Neural crest cell (in vitro differentiated cells): Measurements from ENCODE around the gene TRIM43B. TPM values are rescaled to one million over a fixed set of nuclear protein-coding genes. Genes with fewer than 3 reads are reported as not detected.
"Not testable (repeated sequence)": the region's sequence is repeated elsewhere in the genome, so short reads cannot be mapped to it uniquely, and the experiment has no call there.

Experiments
- DNase-seq: peaks from one replicate; pipeline ENCODE4 v3.0.0; 2021; ENCODE audit warnings: low read depth, mixed read lengths, low spot score
- H3K27ac Mint-ChIP-seq: one replicate; pipeline ENCODE4 v1.8.0; 2021; ENCODE audit warnings: mild to moderate bottlenecking, mixed read lengths; ENCODE audit not compliant: unreplicated experiment
- H3K27me3 Mint-ChIP-seq: 2 replicates; pipeline ENCODE4 v1.8.0; 2021; ENCODE audit warnings: low read depth, mild to moderate bottlenecking, mixed read lengths
- H3K36me3 Mint-ChIP-seq: 2 replicates; pipeline ENCODE4 v1.8.0; 2021; ENCODE audit warnings: low read depth, mild to moderate bottlenecking, mixed read lengths
- H3K4me1 Mint-ChIP-seq: 2 replicates; pipeline ENCODE4 v1.8.0; 2021; ENCODE audit warnings: mixed read lengths
- H3K4me3 Mint-ChIP-seq: one replicate; pipeline ENCODE4 v1.8.0; 2021; ENCODE audit warnings: mild to moderate bottlenecking, mixed read lengths
- H3K9me3 Mint-ChIP-seq: 2 replicates; pipeline ENCODE4 v1.8.0; 2021; ENCODE audit warnings: mixed read lengths
- total RNA-seq: library from RNA; stranded (reverse); gene quantifications from 2 replicates; pipeline ENCODE4 v1.2.1, GENCODE V29; 2021

Gene TRIM43B
- total RNA-seq, 1 donor from 2014 or later, result not detected

- not testable (repeated sequence) for H3K36me3 Mint-ChIP-seq, H3K4me3 Mint-ChIP-seq, DNase-seq, H3K4me1 Mint-ChIP-seq, H3K27me3 Mint-ChIP-seq, H3K27ac Mint-ChIP-seq, H3K9me3 Mint-ChIP-seq
These were observed 21.3 kb downstream of the TRIM43B start for GRCh38 chr2:95463292-95463691.

- H3K4me1 Mint-ChIP-seq, DNase-seq, H3K9me3 Mint-ChIP-seq, H3K4me3 Mint-ChIP-seq, H3K36me3 Mint-ChIP-seq, H3K27me3 Mint-ChIP-seq, H3K27ac Mint-ChIP-seq: not testable (repeated sequence)
These were observed 39.2 kb downstream of the TRIM43B start for GRCh38 chr2:95445317-95445716.

- not testable (repeated sequence) for H3K9me3 Mint-ChIP-seq, H3K4me1 Mint-ChIP-seq, DNase-seq, H3K4me3 Mint-ChIP-seq, H3K27me3 Mint-ChIP-seq, H3K36me3 Mint-ChIP-seq, H3K27ac Mint-ChIP-seq
These were observed 42.0 kb downstream of the TRIM43B start for GRCh38 chr2:95442474-95443099.

- not testable (repeated sequence) for H3K27ac Mint-ChIP-seq, DNase-seq, H3K36me3 Mint-ChIP-seq, H3K4me1 Mint-ChIP-seq, H3K9me3 Mint-ChIP-seq, H3K27me3 Mint-ChIP-seq, H3K4me3 Mint-ChIP-seq
These were observed 48.7 kb downstream of the TRIM43B start for GRCh38 chr2:95435872-95436209.

GRCh38 chr2:95435162-95435871, 49.2 kb downstream of the TRIM43B start:
- not testable (repeated sequence) for H3K9me3 Mint-ChIP-seq, H3K36me3 Mint-ChIP-seq, H3K27ac Mint-ChIP-seq, DNase-seq, H3K4me1 Mint-ChIP-seq, H3K4me3 Mint-ChIP-seq, H3K27me3 Mint-ChIP-seq

- H3K4me3 Mint-ChIP-seq, H3K27me3 Mint-ChIP-seq, H3K9me3 Mint-ChIP-seq, H3K4me1 Mint-ChIP-seq, H3K27ac Mint-ChIP-seq, H3K36me3 Mint-ChIP-seq, DNase-seq: not testable (repeated sequence)
These were observed 50.0 kb downstream of the TRIM43B start for GRCh38 chr2:95434507-95435076.

- DNase-seq, H3K4me1 Mint-ChIP-seq, H3K4me3 Mint-ChIP-seq, H3K27me3 Mint-ChIP-seq, H3K9me3 Mint-ChIP-seq, H3K27ac Mint-ChIP-seq, H3K36me3 Mint-ChIP-seq: not testable (repeated sequence)
These were observed 50.6 kb downstream of the TRIM43B start for GRCh38 chr2:95433973-95434372.

- H3K4me1 Mint-ChIP-seq, H3K4me3 Mint-ChIP-seq, DNase-seq, H3K27me3 Mint-ChIP-seq, H3K9me3 Mint-ChIP-seq, H3K36me3 Mint-ChIP-seq, H3K27ac Mint-ChIP-seq: not testable (repeated sequence)
These were observed 51.2 kb downstream of the TRIM43B start for GRCh38 chr2:95433373-95433772.

- not testable (repeated sequence) for DNase-seq, H3K36me3 Mint-ChIP-seq, H3K27me3 Mint-ChIP-seq, H3K27ac Mint-ChIP-seq, H3K4me1 Mint-ChIP-seq, H3K9me3 Mint-ChIP-seq, H3K4me3 Mint-ChIP-seq
These were observed 54.6 kb downstream of the TRIM43B start for GRCh38 chr2:95429748-95430467.

GRCh38 chr2:95427196-95427867, 57.2 kb downstream of the TRIM43B start:
- H3K4me1 Mint-ChIP-seq, H3K27me3 Mint-ChIP-seq: not testable (repeated sequence)

More at GRCh38 chr2:95427196-95427867, 57.2 kb downstream of the TRIM43B start:
- H3K27ac Mint-ChIP-seq, H3K9me3 Mint-ChIP-seq, H3K36me3 Mint-ChIP-seq, H3K4me3 Mint-ChIP-seq, DNase-seq: not testable (repeated sequence)

Other genes with a start within 250 kb of the TRIM43B start
- 1.8 and 2.7 TPM in 2 replicates for gene PROM2, start 210.3 kb downstream of the TRIM43B start, total RNA-seq
- gene KCNIP3, start 187.4 kb downstream of the TRIM43B start, total RNA-seq, result 2.9 and 4.1 TPM in 2 replicates
- gene FAHD2A, start 82.0 kb downstream of the TRIM43B start, total RNA-seq, result 37.7 and 42.2 TPM in 2 replicates
- gene TRIM43, start 107.2 kb upstream of the TRIM43B start, total RNA-seq, result not detected in 2 replicates